Esophagus squamous epithelium (tissue), 4 donors: ENCODE results near the gene ZNF609.

Experiments
- CTCF ChIP-seq, 6 experiments: fragments of 450-650 bp in 4 of 6; fragments of 200-600 bp in 2 of 6; sonication (generic) in 2 of 6; IDR thresholded peaks; one replicate each; pipeline ENCODE4 v1.5.1; 2016 to 2019; ENCODE audit warnings: antibody characterized with exemption in 6 of 6, mild to moderate bottlenecking in 4 of 6, moderate library complexity in 4 of 6
- POLR2A ChIP-seq, 4 donors: fragments of 450-650 bp; IDR thresholded peaks; one replicate each; pipeline ENCODE4 v1.6.1; 2017; ENCODE audit warnings: antibody characterized with exemption in 4 of 4, mild to moderate bottlenecking in 4 of 4, moderate library complexity in 3 of 4

- TF ChIP-seq CTCF (IDR thresholded peaks at IDR 0.05): no peak
- TF ChIP-seq POLR2A (IDR thresholded peaks at IDR 0.05): no peak
Observed at GRCh38 chr15:64558460-64559179, 98.2 kb downstream of the ZNF609 start.
